Trophoblast cell (in vitro differentiated cells and primary cell): ENCODE measurements around the gene METTL26.

ENCODE experiments used
- DNase-seq, 2 donors: peaks; one replicate each; pipeline ENCODE4 v3.0.0-alpha.2; 2016
- H2AFZ ChIP-seq: 2 replicates; pipeline ENCODE4 v1.6.1; 2013; ENCODE audit warnings: low read length, moderate library complexity, mild to moderate bottlenecking; ENCODE audit not compliant: insufficient read depth, poor library complexity
- H2AK5ac ChIP-seq: 2 replicates; pipeline ENCODE4 v1.6.1; 2013; ENCODE audit warnings: mild to moderate bottlenecking, low read length
- H2BK120ac ChIP-seq: 2 replicates; pipeline ENCODE4 v1.6.1; 2013; ENCODE audit warnings: low read length, mild to moderate bottlenecking, moderate library complexity; ENCODE audit not compliant: insufficient read depth, poor library complexity
- H2BK12ac ChIP-seq: 2 replicates; pipeline ENCODE4 v1.6.1; 2013; ENCODE audit warnings: mild to moderate bottlenecking, low read length, moderate library complexity
- H2BK5ac ChIP-seq: 2 replicates; pipeline ENCODE4 v1.6.1; 2013; ENCODE audit warnings: low read length, low read depth, moderate library complexity, mild to moderate bottlenecking; ENCODE audit not compliant: poor library complexity
- H3K14ac ChIP-seq: 2 replicates; pipeline ENCODE4 v1.6.1; 2013; ENCODE audit warnings: mild to moderate bottlenecking, low read length
- H3K18ac ChIP-seq: 2 replicates; pipeline ENCODE4 v1.6.1; 2013; ENCODE audit warnings: mild to moderate bottlenecking, low read length
- H3K23ac ChIP-seq: 2 replicates; pipeline ENCODE4 v1.6.1; 2013; ENCODE audit warnings: low read length
- H3K27ac ChIP-seq: 2 replicates; pipeline ENCODE4 v1.5.1; 2013; ENCODE audit warnings: low read depth, mild to moderate bottlenecking, inconsistent platforms, low read length, moderate library complexity
- H3K27me3 ChIP-seq: 2 replicates; pipeline ENCODE4 v1.6.1; 2013; ENCODE audit warnings: inconsistent platforms, mild to moderate bottlenecking, low read length, moderate library complexity; ENCODE audit not compliant: insufficient read depth
- H3K36me3 ChIP-seq, 2 experiments: 1 replicate in 1 of 2; 2 replicates in 1 of 2; pipeline ENCODE4 v1.6.1; 2013; ENCODE audit warnings: low read length in 2 of 2, mild to moderate bottlenecking in 2 of 2, moderate library complexity in 1 of 2; ENCODE audit not compliant: insufficient read depth in 2 of 2, control insufficient read depth in 1 of 2
- H3K4ac ChIP-seq: 2 replicates; pipeline ENCODE4 v1.6.1; 2013; ENCODE audit warnings: low read depth, mild to moderate bottlenecking, low read length, moderate library complexity
- H3K4me1 ChIP-seq, 2 experiments: 1 replicate in 1 of 2; 2 replicates in 1 of 2; pipeline ENCODE4 v1.6.1; 2013; ENCODE audit warnings: low read length in 2 of 2, mild to moderate bottlenecking in 2 of 2, moderate library complexity in 1 of 2; ENCODE audit not compliant: insufficient read depth in 2 of 2, control insufficient read depth in 1 of 2
- H3K4me2 ChIP-seq: 2 replicates; pipeline ENCODE4 v1.6.1; 2013; ENCODE audit warnings: inconsistent platforms, mild to moderate bottlenecking, low read length, moderate library complexity
- H3K4me3 ChIP-seq: 2 replicates; pipeline ENCODE4 v1.5.1; 2013; ENCODE audit warnings: mild to moderate bottlenecking, low read depth, low read length, inconsistent platforms
- H3K79me1 ChIP-seq: one replicate; pipeline ENCODE4 v1.6.1; 2013; ENCODE audit warnings: low read length
- H3K79me2 ChIP-seq: 2 replicates; pipeline ENCODE4 v1.6.1; 2013; ENCODE audit warnings: low read length, mild to moderate bottlenecking; ENCODE audit not compliant: control insufficient read depth, insufficient read depth, poor library complexity
- H3K9ac ChIP-seq: 2 replicates; pipeline ENCODE4 v1.6.1; 2013; ENCODE audit warnings: mild to moderate bottlenecking, low read length
- H3K9me3 ChIP-seq: 2 replicates; pipeline ENCODE4 v1.6.1; 2013; ENCODE audit warnings: low read depth, mild to moderate bottlenecking, control low read depth, inconsistent platforms, low read length; ENCODE audit not compliant: insufficient read depth
- H4K12ac ChIP-seq: 2 replicates; pipeline ENCODE4 v1.6.1; 2013; ENCODE audit warnings: low read depth, mild to moderate bottlenecking, low read length, moderate library complexity
- H4K8ac ChIP-seq: 2 replicates; pipeline ENCODE4 v1.6.1; 2013; ENCODE audit warnings: low read depth, mild to moderate bottlenecking, low read length, moderate library complexity
- H4K91ac ChIP-seq: one replicate; pipeline ENCODE4 v1.6.1; 2013; ENCODE audit warnings: low read depth, mild to moderate bottlenecking, low read length, moderate library complexity
- WGBS: extraction: QIAGEN DNeasy Blood & Tissue Kit; methylation state at CpG from one replicate; pipeline ENCODE4 v1.1.7; 2013; ENCODE audit warnings: missing lambda C conversion rate; ENCODE audit not compliant: insufficient read length, insufficient coverage; ENCODE audit errors: extremely low coverage; 5-methylcytosine and 5-hydroxymethylcytosine counted together

METTL26 gene

DNA sequence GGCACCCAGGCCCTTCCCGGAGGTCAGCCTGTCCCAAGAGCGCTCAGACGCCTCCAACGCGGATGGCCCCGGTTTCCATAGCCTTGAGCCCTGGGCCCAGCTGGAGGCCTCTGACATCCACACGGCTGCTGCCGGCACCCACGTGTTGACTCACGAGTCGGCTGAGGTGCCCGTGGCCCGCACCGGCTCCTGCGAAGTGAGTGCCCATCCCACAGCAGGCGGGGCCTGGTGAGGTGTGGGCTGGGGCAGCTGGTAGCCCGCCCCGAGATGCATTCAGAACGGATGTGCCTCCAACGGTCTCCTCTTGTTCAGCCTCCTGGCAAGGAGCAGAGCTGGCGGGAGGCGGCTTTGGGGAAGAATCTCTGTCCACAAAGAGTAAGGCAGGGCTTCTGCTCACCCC, 15.7 kb upstream of the METTL26 start:
- Histone ChIP-seq H2BK120ac (no peak overlapping the region), H3K79me2 (peaks cover 6% of the 10 kb centered on the region), H2BK12ac (no peak overlapping the region), H3K36me3 (peaks cover 27 to 35% of the 10 kb centered on the region in 2 experiments), H3K9ac (no peak overlapping the region), H3K79me1 (peaks cover 11% of the 10 kb centered on the region), H2AFZ (no peak overlapping the region), H3K4me1 (peaks cover 8 to 9% of the 10 kb centered on the region in 2 experiments), H3K27ac (no peak overlapping the region), H2AK5ac (no peak overlapping the region), H4K91ac (no peak overlapping the region), H3K4ac (no peak overlapping the region), H3K27me3 (no peaks in the 10 kb centered on the region), H3K4me3 (no peak overlapping the region), H3K23ac (no peak overlapping the region), H2BK5ac (no peak overlapping the region), H4K8ac (no peak overlapping the region), H3K4me2 (no peak overlapping the region), H3K9me3 (no peaks in the 10 kb centered on the region), H3K14ac (no peak overlapping the region), H4K12ac (no peak overlapping the region), H3K18ac (no peak overlapping the region)
- WGBS: no CpG with 5 or more reads among the region's 22 CpGs
- DNase-seq: no peak

DNA sequence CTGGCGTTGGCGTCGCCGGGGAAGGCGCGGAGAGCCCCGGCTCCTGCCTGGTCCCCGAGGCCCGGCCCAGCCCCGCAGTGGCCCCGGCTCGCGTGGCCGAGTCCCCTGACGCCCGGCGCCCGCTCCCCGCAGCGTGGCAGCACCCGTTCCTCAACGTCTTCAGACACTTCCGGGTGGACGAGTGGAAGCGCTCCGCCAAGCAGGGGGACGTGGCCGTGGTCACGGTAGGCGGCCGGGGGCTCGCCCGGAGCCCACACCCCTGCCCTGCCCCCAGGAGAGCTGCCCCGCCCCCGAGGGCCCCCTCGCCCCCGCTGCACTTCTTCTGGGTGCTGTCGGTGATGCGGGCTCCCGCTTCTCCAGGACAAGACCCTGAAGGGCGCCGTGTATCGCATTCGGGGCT, 13.5 kb upstream of the METTL26 start:
- no peaks in the 10 kb centered on the region for H3K27me3 ChIP-seq
- no peak overlapping the region for H2BK120ac ChIP-seq
- H2AFZ ChIP-seq: peak overlapping the region; percentile 37
- peak overlapping the region; percentile 64 for H4K8ac ChIP-seq
- no peak overlapping the region for H2AK5ac ChIP-seq
- H4K12ac ChIP-seq: peak overlapping the region; percentile 36
- H3K9ac ChIP-seq: peak overlapping the region; percentile 69
- no CpG with 5 or more reads among the region's 44 CpGs for WGBS
- no peaks in the 10 kb centered on the region for H3K9me3 ChIP-seq
- peak overlapping the region; percentile 67 for H3K4me3 ChIP-seq
- H3K79me2 ChIP-seq: peaks cover 6% of the 10 kb centered on the region
- peak overlapping the region; percentile 14 for H2BK5ac ChIP-seq
- H3K18ac ChIP-seq: peak overlapping the region; percentile 26
- H3K27ac ChIP-seq: no peak overlapping the region
- H3K79me1 ChIP-seq: peaks cover 11% of the 10 kb centered on the region
- peak overlapping the region; percentile 95 for H3K4me2 ChIP-seq
- H4K91ac ChIP-seq: peak overlapping the region; percentile 69
- H3K4ac ChIP-seq: no peak overlapping the region
- H2BK12ac ChIP-seq: no peak overlapping the region
- no peak overlapping the region for H3K23ac ChIP-seq
- peaks cover 8 to 19% of the 10 kb centered on the region in 2 experiments for H3K4me1 ChIP-seq
- H3K36me3 ChIP-seq: peaks cover 10 to 22% of the 10 kb centered on the region in 2 experiments
- DNase-seq: no peak
- H3K14ac ChIP-seq: peak overlapping the region; percentile 42

DNA sequence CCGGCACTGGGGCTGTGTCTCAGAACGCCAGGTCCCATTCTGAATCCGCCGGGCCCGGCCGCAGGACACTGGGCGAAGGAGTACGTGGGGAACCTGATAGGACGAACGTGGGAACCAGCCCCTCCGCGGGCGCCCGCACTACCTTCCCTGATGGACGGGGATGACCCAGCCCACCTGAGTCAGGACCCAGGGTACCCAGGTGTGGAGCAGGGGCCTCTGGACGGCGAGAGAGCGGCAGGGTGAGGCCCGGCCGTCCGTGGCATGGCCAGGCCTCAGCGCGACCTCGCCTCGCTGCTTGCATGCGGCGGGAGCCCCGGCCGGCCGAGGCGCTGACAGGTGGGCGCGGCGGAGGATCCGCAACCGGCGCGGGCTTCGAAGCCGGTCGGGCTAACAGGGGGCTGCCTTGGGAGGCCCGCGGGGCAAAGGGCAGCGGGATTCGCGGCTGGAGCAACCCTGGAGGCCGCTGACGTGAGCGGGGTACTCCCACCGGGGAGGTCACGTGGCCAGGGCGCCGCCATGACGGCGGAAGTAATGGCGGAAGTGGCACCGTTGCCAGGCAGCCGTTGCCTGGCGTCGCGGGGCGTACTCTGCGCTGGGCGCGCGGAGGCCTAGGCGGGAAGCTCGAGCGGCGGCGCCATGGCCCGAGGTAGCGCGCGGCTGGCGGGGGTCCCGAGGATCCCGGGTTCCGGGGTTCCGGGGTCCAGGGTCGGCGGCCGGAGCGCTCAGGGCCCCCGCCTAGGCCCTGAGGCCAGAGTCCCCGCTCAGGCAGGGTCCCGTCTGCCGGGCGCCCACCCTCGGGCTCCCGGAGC, 12.9 kb upstream of the METTL26 start, which contains the start of gene WDR90:
Gene WDR90 (plus strand): TSS at position 585 of the 809 bp plus-strand sequence. CDS start 52 bp downstream, at position 637.
- H3K4ac ChIP-seq: peak within 1 kb of the TSS; percentile 31
- peak; percentile 88 to 94 for DNase-seq
- H2AFZ ChIP-seq: peak within 1 kb of the TSS; percentile 37
- H3K27ac ChIP-seq: peak within 1 kb of the TSS; percentile 4
- H3K4me2 ChIP-seq: peak within 1 kb of the TSS; percentile 95
- peaks cover 10 to 20% of the 10 kb centered on the region in 2 experiments for H3K36me3 ChIP-seq
- WGBS: no CpG with 5 or more reads among the region's 91 CpGs
- no peak within 1 kb of the TSS for H3K23ac ChIP-seq
- H3K4me1 ChIP-seq: peaks cover 8 to 19% of the 10 kb centered on the region in 2 experiments
- H4K8ac ChIP-seq: peak within 1 kb of the TSS; percentile 64
- peaks cover 6% of the 10 kb centered on the region for H3K79me2 ChIP-seq
- peak within 1 kb of the TSS; percentile 27 for H2AK5ac ChIP-seq
- H3K18ac ChIP-seq: peak within 1 kb of the TSS; percentile 57
- H3K4me3 ChIP-seq: peak within 1 kb of the TSS; percentile 67
- peak within 1 kb of the TSS; percentile 54 for H2BK120ac ChIP-seq
- peak within 1 kb of the TSS; percentile 68 for H4K12ac ChIP-seq
- peak within 1 kb of the TSS; percentile 65 for H3K14ac ChIP-seq
- H3K79me1 ChIP-seq: peaks cover 11% of the 10 kb centered on the region
- H4K91ac ChIP-seq: peak within 1 kb of the TSS; percentile 81
- H2BK5ac ChIP-seq: peak within 1 kb of the TSS; percentile 37
- peak within 1 kb of the TSS; percentile 72 for H3K9ac ChIP-seq
- no peak within 1 kb of the TSS for H2BK12ac ChIP-seq
- H3K27me3 ChIP-seq: no peaks in the 10 kb centered on the region
- no peaks in the 10 kb centered on the region for H3K9me3 ChIP-seq

DNA sequence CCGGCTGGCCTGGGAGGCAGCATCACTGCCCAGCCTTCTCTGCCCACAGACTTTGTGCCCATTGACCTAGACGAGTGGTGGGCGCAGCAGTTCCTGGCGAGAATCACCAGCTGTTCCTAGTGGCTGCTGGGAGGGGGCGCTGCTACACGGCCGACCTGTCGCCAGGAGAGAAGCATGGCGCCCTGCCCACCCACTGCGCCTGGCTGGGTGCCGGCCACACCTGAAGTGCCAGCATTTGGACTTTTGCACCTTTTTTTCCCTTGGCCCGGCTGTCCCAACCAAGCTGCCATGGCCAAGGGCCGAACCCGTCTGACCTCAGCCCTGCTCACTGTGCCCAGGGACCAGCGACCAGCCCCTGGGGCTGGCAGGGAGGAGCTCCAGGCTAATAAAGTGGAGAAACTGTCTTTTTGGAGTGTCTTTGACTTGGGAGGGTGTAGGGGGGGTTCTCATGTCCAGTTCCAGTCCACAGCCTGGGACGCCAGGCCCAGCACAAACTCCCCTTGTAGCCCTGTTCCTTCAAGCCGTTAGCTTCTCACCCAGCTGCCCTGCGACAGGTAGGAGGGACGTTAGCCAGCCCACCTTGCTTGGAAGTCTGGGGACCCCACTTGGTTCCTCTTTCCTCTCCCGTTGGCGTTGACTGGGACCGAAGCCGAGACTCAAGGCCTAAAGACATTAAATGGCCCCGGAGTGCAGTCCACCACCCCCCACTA, 12.1 kb upstream of the METTL26 start:
- no peaks in the 10 kb centered on the region for H3K27me3 ChIP-seq
- H3K36me3 ChIP-seq: peaks cover 6 to 13% of the 10 kb centered on the region in 2 experiments
- H4K12ac ChIP-seq: peak overlapping the region; percentile 68
- peak overlapping the region; percentile 27 for H2AK5ac ChIP-seq
- H3K4me1 ChIP-seq: peaks cover 8 to 19% of the 10 kb centered on the region in 2 experiments
- H2BK5ac ChIP-seq: peak overlapping the region; percentile 37
- H3K27ac ChIP-seq: peak overlapping the region; percentile 4
- H3K4me2 ChIP-seq: peak overlapping the region; percentile 95
- H2BK12ac ChIP-seq: no peak overlapping the region
- H3K79me2 ChIP-seq: peaks cover 6% of the 10 kb centered on the region
- H2BK120ac ChIP-seq: peak overlapping the region; percentile 8
- peak overlapping the region; percentile 67 for H3K4me3 ChIP-seq
- H3K4ac ChIP-seq: peak overlapping the region; percentile 31
- peak overlapping the region; percentile 81 for H4K91ac ChIP-seq
- H3K14ac ChIP-seq: peak overlapping the region; percentile 65
- peak overlapping the region; percentile 7 for H2AFZ ChIP-seq
- peaks cover 11% of the 10 kb centered on the region for H3K79me1 ChIP-seq
- DNase-seq: no peak
- peak overlapping the region; percentile 57 for H3K18ac ChIP-seq
- H3K9me3 ChIP-seq: peaks cover 1% of the 10 kb centered on the region
- peak overlapping the region; percentile 72 for H3K9ac ChIP-seq
- no peak overlapping the region for H3K23ac ChIP-seq
- no CpG with 5 or more reads among the region's 24 CpGs for WGBS
- H4K8ac ChIP-seq: peak overlapping the region; percentile 62
